GM12891 (cell line): ENCODE measurements around the gene FRZB.

Source experiments
- POLR2A ChIP-seq: IDR thresholded peaks from 2 replicates; pipeline ENCODE4 v1.6.1; 2011; ENCODE audit warnings: low read depth, low read length, control low read depth
- POLR2AphosphoS5 ChIP-seq: IDR thresholded peaks from 2 replicates; pipeline ENCODE4 v1.6.1; 2011; ENCODE audit warnings: low read depth, low read length, control low read depth

DNA sequence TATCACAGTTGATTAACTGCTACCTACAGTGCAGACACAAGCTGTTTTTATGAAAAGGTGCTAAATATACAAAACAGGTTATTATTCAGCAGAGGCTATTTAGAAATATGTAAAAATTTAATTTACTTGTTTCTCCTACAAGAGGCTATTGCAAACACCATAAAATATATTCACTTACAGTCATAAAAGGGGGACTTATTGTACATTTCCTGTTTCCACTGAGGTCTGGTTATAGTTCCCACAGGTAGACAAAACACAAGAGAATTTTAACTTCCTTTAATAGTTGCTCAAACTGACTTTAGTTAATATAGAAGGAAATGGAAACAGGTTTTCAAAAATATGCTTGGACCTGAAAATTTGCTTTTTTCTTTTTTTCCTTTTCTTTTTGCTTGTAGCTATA, 40.0 kb upstream of the FRZB start:
- no peak for TF ChIP-seq POLR2AphosphoS5
- no peak for TF ChIP-seq POLR2A
